Lung (tissue), 12 donors: ENCODE measurements around the gene GAN. TPM values are rescaled to one million over a fixed set of nuclear protein-coding genes. Genes with fewer than 3 reads are reported as not detected.
A peak's percentile ranks its signal among the peaks of the same experiment; 100 is the strongest.

Source experiments
- ATAC-seq: fragments of 200-7000 bp; cut with Tn5 transposase; one replicate; pipeline ENCODE4 v1.9.1; 2020; ENCODE audit warnings: moderate number of reproducible peaks; ENCODE audit not compliant: insufficient read depth, low FRiP score
- DNase-seq, 3 donors: peaks; one replicate each; pipeline ENCODE4 v3.0.0-alpha.2; 2013 to 2017
- H3K27ac ChIP-seq, 2 donors: one replicate each; pipeline ENCODE4 v1.5.1; 2013; ENCODE audit warnings: mild to moderate bottlenecking in 2 of 2, moderate library complexity in 2 of 2, control low read depth in 1 of 2, inconsistent platforms in 1 of 2, low read depth in 1 of 2, low read length in 1 of 2
- H3K27me3 ChIP-seq, 3 donors: one replicate each; pipeline ENCODE4 v1.5.1; 2013; ENCODE audit warnings: low read length in 2 of 3; ENCODE audit not compliant: control insufficient read depth in 3 of 3, insufficient read depth in 3 of 3
- H3K36me3 ChIP-seq, 4 donors: one replicate each; pipeline ENCODE4 v1.5.1; 2013; ENCODE audit warnings: low read length in 4 of 4, mild to moderate bottlenecking in 1 of 4, moderate library complexity in 1 of 4; ENCODE audit not compliant: control insufficient read depth in 4 of 4, insufficient read depth in 4 of 4
- H3K4me1 ChIP-seq, 5 donors: one replicate each; pipeline ENCODE4 v1.5.1; 2013; ENCODE audit warnings: low read length in 5 of 5, mild to moderate bottlenecking in 2 of 5, moderate library complexity in 1 of 5; ENCODE audit not compliant: control insufficient read depth in 5 of 5, insufficient read depth in 5 of 5
- H3K4me3 ChIP-seq: one replicate; pipeline ENCODE4 v1.5.1; 2013; ENCODE audit warnings: mild to moderate bottlenecking, control low read depth, moderate library complexity
- H3K9ac ChIP-seq, 2 donors: one replicate each; pipeline ENCODE4 v1.5.1; 2013; ENCODE audit warnings: low read length in 2 of 2, control low read depth in 1 of 2; ENCODE audit not compliant: insufficient read depth in 1 of 2
- H3K9me3 ChIP-seq, 4 donors: one replicate each; pipeline ENCODE4 v1.5.1; 2013; ENCODE audit warnings: low read length in 3 of 4, mild to moderate bottlenecking in 1 of 4, moderate library complexity in 1 of 4; ENCODE audit not compliant: control insufficient read depth in 4 of 4, insufficient read depth in 3 of 4
- CTCF ChIP-seq: IDR thresholded peaks from 2 replicates; pipeline ENCODE4 v1.5.1; 2012; ENCODE audit warnings: mild to moderate bottlenecking; ENCODE audit errors: control extremely low read depth, extremely low read depth
- WGBS, 2 donors: extraction: QIAGEN DNeasy Blood & Tissue Kit; methylation state at CpG; one replicate each; pipeline ENCODE4 v1.1.7; 2013; 5-methylcytosine and 5-hydroxymethylcytosine counted together
- polyA plus RNA-seq, 2 donors: library from polyadenylated mRNA; stranded (reverse); fragments of 200-250 nt; gene quantifications; one replicate each; pipeline ENCODE4 v1.2.1, GENCODE V29; 2013
- total RNA-seq, 2 donors: library from RNA; depleted of rRNA in 1 of 2; stranded (reverse); fragments of >200 nt in 1 of 2; gene quantifications; one replicate each; pipeline ENCODE4 v1.2.1, GENCODE V29; 2014 to 2021
- donor health status: control.
- donor health status: control.
- donor health status: Bipolar disorder and iron deficiency.
- donor health status: healthy.
- donor health status: DM: yes; HTN: yes; CAD: no.

GAN gene
- total and polyA plus RNA-seq, 4 donors, result 0.76 to 9.0 (median 4.4) TPM

- H3K27ac ChIP-seq, result no peak overlapping the region
- H3K9me3 ChIP-seq, result no peaks in the 10 kb centered on the region
- no peak overlapping the region for H3K4me3 ChIP-seq
- no peaks in the 10 kb centered on the region for H3K36me3 ChIP-seq
- no peak overlapping the region for H3K9ac ChIP-seq
- TF ChIP-seq CTCF, result no peak
- no peaks in the 10 kb centered on the region for H3K27me3 ChIP-seq
- DNase-seq, result peak in 2 of 3 donors; percentile 19 to 25
- ATAC-seq, result peak; percentile 61
- peaks cover 0 to 4% (median 0%) of the 10 kb centered on the region in 5 donors for H3K4me1 ChIP-seq
- 80 to 85% methylated on average over 23 of the region's 23 CpGs for WGBS, 2 donors
These were observed 117.0 kb downstream of the GAN start for GRCh38 chr16:81431554-81432353.

DNA sequence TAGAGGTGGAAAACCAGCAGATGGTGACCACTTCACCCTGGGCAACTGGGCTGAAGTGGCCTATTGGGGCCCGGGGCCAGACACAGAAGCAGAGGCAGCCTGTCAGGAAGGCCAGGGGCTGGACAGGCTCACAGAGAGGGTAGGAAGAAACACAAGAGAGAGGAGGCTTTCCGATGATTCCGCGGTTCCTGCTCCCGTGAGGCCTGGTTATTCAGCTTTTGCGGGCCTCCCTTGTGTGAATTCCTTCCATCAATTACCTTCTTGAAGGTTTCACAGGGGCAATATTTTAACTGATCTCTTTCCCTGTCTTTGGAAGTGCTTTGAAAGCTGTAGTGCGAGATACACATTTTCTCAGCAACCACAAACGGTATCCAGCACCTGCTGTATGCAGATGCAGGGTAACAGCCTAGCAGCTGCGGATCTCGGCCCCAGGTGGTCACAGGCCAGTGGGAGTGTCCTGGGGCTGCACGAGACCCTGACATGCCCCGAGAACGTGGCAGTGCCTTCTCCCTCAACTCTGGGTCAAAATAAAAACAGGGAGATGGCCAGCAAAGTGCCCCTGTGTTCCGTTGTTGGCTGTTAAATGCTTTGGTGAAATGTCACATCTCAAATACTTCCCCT lies 118.3 kb downstream of the GAN start:
- peaks cover 0 to 4% (median 0%) of the 10 kb centered on the region in 5 donors for H3K4me1 ChIP-seq
- H3K27ac ChIP-seq, result no peak overlapping the region
- no peaks in the 10 kb centered on the region for H3K36me3 ChIP-seq
- ATAC-seq (no peak), DNase-seq (no peak)
- WGBS, 2 donors, result 46 to 75% methylated on average over 14 of the region's 14 CpGs
- TF ChIP-seq CTCF, result no peak
- H3K27me3 ChIP-seq, result no peaks in the 10 kb centered on the region
- H3K4me3 ChIP-seq, result no peak overlapping the region
- H3K9ac ChIP-seq, result no peak overlapping the region
- no peaks in the 10 kb centered on the region for H3K9me3 ChIP-seq

- WGBS, 2 donors, result 83 to 86% methylated on average over 3 of the region's 3 CpGs
- peaks cover 0 to 5% (median 0%) of the 10 kb centered on the region in 5 donors for H3K4me1 ChIP-seq
- H3K4me3 ChIP-seq, result no peak overlapping the region
- no peaks in the 10 kb centered on the region for H3K27me3 ChIP-seq
- no peak overlapping the region for H3K9ac ChIP-seq
- no peak overlapping the region for H3K27ac ChIP-seq
- no peaks in the 10 kb centered on the region for H3K36me3 ChIP-seq
- ATAC-seq, result no peak
- no peak for DNase-seq
- no peaks in the 10 kb centered on the region for H3K9me3 ChIP-seq
- no peak for TF ChIP-seq CTCF
These were observed 120.3 kb downstream of the GAN start for GRCh38 chr16:81435103-81435502.
